GM19035 (cell line): Measurements from ENCODE around the gene PRAMEF20.
"Not testable (repeated sequence)": the region's sequence is repeated elsewhere in the genome, so short reads cannot be mapped to it uniquely, and the experiment has no call there.

ENCODE experiments used
- ATAC-seq: cut with Tn5 transposase; IDR thresholded peaks from one replicate; pipeline ENCODE4 v1.9.1; 2021; ENCODE audit not compliant: unreplicated experiment

PRAMEF20 gene

DNA sequence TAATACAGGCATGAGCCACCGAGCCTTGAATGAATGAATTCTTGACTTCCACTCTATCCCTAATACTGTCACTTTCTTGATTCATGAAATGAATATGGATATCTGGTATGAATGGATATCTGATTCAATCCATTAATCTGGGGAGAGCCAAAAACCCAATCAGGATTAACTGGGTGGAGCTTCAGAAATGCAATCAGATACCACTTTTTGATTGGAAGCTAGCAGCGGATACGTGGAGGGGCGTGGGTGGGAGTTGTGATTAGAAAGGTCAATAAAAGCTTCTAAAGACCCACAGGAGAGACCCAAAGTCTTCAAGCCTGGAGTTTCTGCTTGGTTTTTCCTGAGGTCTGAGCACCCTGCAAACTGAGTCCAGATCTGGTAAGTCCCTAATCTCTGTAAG is at the start of gene PRAMEF20:
TSS of gene PRAMEF20 (plus strand) at position 301 of the 400 bp plus-strand sequence. CDS start 5,905 bp downstream, outside the sequence.
- not testable (repeated sequence) for ATAC-seq

- ATAC-seq: not testable (repeated sequence)
Observed at GRCh38 chr1:13362364-13362763, 47.9 kb upstream of the PRAMEF20 start.

GRCh38 chr1:13364928-13365327 is 45.3 kb upstream of the PRAMEF20 start:
- ATAC-seq: not testable (repeated sequence)

DNA sequence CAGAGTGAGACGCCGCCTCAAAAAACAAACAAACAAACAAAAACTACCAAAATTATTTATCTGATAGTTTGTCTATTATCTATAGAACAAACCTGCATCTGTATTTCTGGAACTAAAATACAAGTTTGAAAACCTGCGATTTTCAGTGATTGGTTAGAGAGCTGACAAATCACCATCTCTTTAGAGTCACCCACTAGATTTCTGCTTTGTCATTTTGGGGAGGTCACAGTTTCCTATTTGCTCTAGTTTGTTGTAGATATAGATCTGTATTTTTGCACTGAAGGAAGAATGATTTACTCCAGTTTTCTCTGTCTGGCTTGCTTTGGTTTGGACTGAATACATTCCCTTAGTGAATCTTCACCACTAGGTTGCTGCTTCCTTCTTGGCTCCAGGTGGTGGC is 43.7 kb upstream of the PRAMEF20 start:
- ATAC-seq: not testable (repeated sequence)

DNA sequence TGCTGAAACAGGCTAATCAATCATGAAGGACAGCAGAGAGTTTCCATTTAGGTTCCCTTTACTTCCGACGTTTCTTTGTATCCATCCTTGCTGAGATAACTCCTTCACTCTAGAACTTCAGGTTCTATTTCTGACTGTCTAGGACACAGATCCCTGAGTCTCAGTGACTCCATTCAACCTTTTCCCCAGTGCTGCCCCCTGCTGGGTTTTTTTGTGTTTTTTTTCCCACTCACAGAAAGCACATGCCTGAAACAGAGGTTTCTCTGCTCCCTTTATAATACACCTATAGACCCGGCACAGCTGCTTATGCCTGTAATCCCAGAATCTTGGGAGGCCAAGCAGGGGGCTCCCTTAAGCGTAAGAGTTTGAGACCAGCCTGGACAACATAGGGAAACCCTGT is 41.7 kb upstream of the PRAMEF20 start:
- not testable (repeated sequence) for ATAC-seq

DNA sequence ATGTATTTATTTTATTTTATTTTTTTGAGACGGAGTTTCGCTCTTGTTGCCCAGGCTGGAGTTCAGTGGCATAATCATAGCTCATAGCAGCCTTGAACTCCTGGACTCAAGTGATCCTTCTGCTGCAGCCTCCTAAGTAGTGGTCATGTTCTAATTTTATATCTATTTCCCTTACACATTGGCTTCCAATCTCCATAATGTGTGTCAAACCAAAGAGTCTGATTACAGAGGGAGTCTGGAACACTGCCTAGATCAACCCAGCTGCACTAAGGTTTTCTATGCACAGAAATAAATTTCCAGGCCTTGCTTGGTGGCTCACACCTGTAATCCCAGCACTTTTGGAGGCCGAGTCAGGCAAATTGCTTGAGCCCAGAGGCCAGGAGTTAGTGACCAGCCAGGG is 31.3 kb upstream of the PRAMEF20 start:
- not testable (repeated sequence) for ATAC-seq

GRCh38 chr1:13380380-13380779 is 29.9 kb upstream of the PRAMEF20 start:
- not testable (repeated sequence) for ATAC-seq

DNA sequence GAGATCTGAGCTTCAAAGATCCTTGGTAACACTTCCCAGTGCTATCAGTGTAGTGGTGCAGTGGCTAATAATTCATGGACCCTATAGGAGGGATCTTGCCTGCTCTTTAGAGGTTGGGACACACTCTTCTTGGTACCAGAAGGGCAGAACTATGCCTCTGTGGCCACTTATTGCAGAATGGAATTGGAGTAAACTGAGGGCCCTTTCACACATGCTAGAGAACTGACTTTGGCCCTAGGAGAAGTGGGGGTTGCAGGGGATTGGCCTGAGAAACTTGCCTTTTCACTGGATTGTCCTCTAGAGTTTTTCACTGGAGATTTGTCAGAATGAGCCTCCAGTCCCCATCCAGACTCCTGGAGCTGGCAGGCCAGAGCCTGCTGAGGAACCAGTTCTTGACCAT is 20.9 kb upstream of the PRAMEF20 start, which contains the start of gene PRAMEF17:
TSS of gene PRAMEF17 (plus strand) at position 301 of the 400 bp plus-strand sequence. CDS start at position 327, 26 bp downstream.
- ATAC-seq: not testable (repeated sequence)

DNA sequence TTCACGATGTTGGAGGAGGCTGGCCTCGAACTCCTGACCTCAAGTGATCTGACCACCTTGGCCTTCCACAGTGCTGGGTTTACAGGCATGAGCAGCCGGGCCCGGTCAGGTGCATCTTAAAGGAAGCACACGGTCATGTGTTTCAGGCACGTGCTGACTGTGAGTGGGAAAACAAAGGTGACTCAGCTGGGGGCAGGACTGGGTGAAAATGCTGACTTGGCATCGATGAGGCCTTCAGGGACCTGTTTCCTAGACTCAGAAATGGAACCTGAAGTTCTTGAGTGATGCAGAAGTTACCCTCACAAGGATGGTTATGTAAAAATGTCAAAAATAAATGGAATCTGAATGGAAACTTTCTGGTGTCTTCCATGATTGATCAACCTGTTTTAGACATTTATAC is 17.2 kb upstream of the PRAMEF20 start:
- ATAC-seq: not testable (repeated sequence)

DNA sequence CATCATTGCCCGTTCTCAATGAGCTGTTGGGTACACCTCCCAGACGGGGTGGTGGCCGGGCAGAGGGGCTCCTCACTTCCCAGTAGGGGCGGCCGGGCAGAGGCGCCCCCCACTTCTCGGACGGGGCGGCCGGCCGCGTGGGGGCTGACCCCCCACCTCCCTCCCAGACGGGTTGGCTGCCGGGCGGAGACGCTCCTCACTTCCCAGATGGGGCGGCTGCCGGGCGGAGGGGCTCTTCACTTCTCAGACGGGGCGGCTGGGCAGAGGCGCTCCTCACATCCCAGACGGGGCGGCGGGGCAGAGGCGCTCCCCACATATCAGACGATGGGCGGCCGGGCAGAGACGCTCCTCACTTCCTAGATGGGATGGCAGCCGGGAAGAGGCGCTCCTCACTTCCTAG is 15.5 kb upstream of the PRAMEF20 start:
- ATAC-seq: not testable (repeated sequence)

DNA sequence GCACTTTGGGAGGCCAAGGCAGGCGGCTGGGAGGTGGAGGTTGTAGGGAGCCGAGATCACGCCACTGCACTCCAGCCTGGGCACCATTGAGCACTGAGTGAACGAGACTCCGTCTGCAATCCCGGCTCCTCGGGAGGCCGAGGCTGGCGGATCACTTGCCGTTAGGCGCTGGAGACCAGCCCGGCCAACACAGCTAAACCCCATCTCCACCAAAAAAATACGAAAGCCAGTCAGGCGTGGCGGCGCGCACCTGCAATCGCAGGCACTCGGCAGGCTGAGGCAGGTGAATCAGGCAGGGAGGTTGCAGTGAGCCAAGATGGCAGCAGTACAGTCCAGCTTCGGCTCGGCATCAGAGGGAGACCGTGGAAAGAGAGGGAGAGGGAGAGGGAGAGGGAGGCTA is 14.9 kb upstream of the PRAMEF20 start:
- ATAC-seq: not testable (repeated sequence)

DNA sequence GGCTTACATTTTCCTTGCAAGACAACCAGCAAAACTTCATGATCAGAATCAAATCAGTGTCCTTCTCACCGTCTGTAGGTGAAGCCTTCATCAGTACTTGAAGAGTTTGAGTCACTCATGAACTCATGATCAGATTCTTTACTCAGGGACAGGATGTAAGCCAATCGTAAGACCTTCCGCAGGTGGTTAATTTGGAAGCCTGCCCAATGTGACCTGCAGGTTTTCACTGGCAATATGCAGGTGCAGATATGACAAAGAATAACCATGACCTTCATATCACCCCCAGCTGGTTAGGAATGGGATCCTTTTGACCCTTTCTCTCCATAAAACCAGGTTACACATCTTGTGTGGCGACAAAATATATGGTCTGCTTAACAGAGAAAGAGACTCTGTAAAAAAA is 2.4 kb upstream of the PRAMEF20 start:
- no peak for ATAC-seq

GRCh38 chr1:13430495-13430894 is 20.2 kb downstream of the PRAMEF20 start:
- no peak for ATAC-seq

DNA sequence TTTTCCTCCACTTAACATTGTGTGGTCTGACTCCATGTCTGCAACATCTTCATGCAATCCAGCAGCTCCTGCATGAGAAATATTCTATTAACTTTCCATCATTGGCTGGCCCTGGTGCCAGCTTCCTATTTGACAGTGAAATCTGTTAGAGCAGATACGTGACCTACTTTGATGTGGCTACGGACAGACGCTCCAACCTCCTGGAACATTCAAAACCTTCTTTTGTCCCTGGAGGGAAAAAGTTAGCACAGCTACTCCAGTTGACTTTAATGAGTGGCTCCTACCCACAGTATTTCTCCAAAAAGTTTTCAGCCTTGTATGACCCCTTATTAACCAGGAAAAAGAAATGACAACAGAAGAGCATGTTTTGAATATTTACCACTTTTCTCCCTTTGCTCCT is 22.0 kb downstream of the PRAMEF20 start:
- no peak for ATAC-seq

DNA sequence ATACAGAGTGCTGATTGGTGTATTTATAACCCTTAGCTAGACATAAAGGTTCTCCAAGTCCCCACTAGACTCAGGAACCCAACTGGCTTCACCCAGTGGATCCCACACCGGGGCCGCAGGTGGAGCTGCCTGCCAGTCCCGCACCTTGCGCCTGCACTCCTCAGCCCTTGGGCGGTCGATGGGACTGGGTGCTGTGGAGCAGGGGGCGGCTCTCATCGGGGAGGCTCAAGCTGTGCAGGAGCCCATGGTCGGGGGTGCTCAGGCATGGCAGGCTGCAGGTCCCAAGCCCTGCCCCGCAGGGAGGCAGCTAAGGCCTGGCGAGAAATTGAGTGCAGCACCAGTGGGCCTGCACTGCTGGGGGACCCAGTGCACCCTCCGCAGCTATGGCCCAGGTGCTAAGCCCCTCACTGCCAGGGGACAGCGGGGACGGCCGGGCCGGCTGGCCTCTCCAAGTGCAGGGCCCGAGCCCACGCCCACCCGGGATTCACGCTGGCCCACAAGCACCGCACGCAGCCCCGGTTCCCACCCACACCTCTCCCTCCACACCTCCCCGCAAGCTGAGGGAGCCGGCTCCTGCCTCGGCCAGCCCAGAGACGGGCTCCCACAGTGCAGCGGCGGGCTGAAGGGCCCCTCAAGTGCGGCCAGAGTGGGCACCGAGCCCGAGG is 23.6 kb downstream of the PRAMEF20 start:
- not testable (repeated sequence) for ATAC-seq

GRCh38 chr1:13435458-13435857 is 25.2 kb downstream of the PRAMEF20 start:
- no peak for ATAC-seq

DNA sequence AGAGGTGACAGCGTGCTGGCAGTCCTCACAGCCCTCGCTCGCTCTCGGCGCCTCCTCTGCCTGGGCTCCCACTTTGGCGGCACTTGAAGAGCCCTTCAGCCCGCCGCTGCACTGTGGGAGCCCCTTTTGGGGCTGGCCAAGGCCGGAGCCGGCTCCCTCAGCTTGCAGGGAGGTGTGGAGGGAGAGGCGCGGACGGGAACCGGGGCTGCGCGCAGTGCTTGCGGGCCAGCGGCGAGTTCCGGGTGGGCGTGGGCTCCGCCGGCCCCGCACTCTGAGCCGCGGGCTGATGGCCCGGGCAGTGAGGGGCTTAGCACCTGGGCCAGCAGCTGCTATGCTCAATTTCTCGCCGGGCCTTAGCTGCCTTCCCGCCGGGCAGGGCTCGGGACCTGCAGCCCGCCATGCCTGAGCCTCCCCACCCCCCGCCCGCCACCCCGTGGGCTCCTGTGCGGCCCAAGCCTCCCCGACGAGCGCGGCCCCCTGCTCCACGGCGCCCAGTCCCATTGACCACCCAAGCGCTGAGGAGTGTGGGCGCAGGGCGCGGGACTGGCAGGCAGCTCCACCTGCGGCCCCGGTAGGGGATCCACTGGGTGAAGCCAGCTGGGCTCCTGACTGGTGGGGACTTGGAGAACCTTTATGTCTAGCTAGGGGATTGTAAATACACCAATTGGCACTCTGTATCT is 29.0 kb downstream of the PRAMEF20 start:
- ATAC-seq: not testable (repeated sequence)

DNA sequence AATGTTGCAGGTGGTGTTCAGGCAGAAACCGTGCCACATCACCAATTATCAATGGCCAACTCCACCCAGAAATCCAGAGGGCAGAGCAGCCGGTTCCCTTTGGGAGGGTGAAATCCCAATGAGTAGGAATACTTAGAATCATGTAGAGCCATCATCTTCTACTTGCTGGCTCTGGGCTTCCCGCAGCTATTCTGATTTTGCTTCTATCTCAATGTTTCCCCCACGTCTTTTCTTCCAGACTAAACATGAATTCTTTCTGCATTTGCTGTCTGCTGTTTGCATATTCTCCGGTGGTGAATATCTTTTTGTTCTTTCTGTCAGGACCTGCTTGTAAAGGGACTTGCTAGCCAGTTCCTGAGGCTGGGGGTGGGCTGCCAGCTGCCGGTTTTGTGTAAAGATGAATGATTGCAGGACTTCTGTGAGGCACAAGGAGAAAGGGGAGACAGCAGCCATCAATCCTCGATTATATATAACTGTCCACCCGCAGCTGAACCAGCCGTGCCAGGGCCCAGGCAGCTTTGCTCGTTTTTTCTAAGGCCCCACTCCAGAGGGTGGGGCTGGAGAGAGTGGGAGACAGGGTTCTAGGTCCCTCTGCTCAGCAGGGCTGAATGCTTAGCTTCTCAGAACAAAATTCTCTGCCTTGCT is 33.2 kb downstream of the PRAMEF20 start:
- no peak for ATAC-seq

GRCh38 chr1:13450204-13450603 is 40.0 kb downstream of the PRAMEF20 start:
- ATAC-seq: no peak

- no peak for ATAC-seq
Observed at GRCh38 chr1:13451399-13451965, 41.2 kb downstream of the PRAMEF20 start.

DNA sequence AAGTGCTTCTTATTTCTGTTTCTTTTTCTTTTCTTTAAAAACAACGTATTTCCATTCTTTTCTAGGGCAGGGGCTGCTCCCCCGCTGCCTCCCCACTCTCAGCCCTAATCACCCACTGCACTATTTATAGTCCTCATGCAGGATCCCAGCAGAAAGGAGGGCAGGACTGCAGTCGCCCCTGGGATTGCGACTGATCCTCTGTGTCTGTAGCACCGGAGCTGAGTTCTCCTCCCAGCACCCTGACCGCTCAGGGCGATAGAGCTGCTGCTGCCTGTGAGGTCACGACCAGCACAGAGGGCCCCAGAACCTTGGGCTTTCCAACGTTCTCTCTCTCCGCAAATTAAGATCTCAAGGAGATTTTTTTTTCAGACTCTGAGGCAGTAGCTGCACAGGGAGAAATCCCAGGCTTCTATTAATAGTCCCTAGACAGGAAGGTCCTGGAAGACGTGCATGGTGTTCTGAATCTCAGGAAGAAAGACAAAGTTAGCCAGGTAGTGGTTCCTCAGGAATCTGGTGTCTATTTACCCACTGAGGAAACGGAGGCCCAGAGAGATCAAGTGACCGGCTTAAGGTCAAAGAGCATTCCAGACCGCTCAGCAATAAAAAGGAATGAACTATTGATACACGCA is 46.8 kb downstream of the PRAMEF20 start:
- no peak for ATAC-seq
